ENCODE data around the gene CLSTN2. TPM values are rescaled to one million over a fixed set of nuclear protein-coding genes. Genes with fewer than 3 reads are reported as not detected.

Gene CLSTN2
- total RNA-seq, 1 experiment from 2014 or later, result 0.68 TPM

GRCh38 chr3:139888561-139889140 is 46.3 kb upstream of the CLSTN2 start:
- no peak overlapping the region for H4K91ac ChIP-seq (ENCODE audit: insufficient read length, low read depth, low read length)
- H2BK120ac ChIP-seq (ENCODE audit: low read depth, low read length, poor library complexity, severe bottlenecking), result no peak overlapping the region
- no peak overlapping the region for H3K4me2 ChIP-seq (ENCODE audit: insufficient read depth, insufficient read length, low read length)
- no peaks in the 10 kb centered on the region; the same call in 1 of the 2 replicates for H3K27me3 ChIP-seq (ENCODE audit: insufficient read depth, low read length)
- H3K18ac ChIP-seq (ENCODE audit: insufficient read length, low read depth, low read length), result no peak overlapping the region
- no peaks in the 10 kb centered on the region for H3K23me2 ChIP-seq (ENCODE audit: insufficient read length, low read depth, low read length, poor library complexity, severe bottlenecking)
- H4K8ac ChIP-seq (replicated peaks; ENCODE audit: insufficient read length, low read depth, low read length), result no peak overlapping the region
- no peak overlapping the region for H3K9ac ChIP-seq (ENCODE audit: extremely low read depth, insufficient read length, low read length)
- no peak overlapping the region for H3K56ac ChIP-seq (ENCODE audit: insufficient read length, low read depth, low read length)
- no peak for TF ChIP-seq CTCF (conservative IDR thresholded peaks at IDR 0.05)
- H3K79me2 ChIP-seq (ENCODE audit: insufficient read depth, low read length), result no peaks in the 10 kb centered on the region
- H3K79me1 ChIP-seq (ENCODE audit: insufficient read depth, low read depth, low read length, poor library complexity, severe bottlenecking), result no peaks in the 10 kb centered on the region
- no peak overlapping the region for H2BK12ac ChIP-seq (ENCODE audit: insufficient read length, low read depth, low read length)
- H3K36me3 Mint-ChIP-seq (ENCODE audit: insufficient read depth in 1 of 3, low read depth in 3 of 3), result peaks cover 0 to 5% (median under 1%) of the 10 kb centered on the region in 3 experiments; a peak in 4 of 7 replicates
- H3K14ac ChIP-seq (ENCODE audit: insufficient read depth, low read length), result no peak overlapping the region
- no peak overlapping the region for H2AK5ac ChIP-seq (ENCODE audit: insufficient read length, low read length)
- no peak overlapping the region for H3K27ac Mint-ChIP-seq
- H3K4me1 Mint-ChIP-seq, result no peaks in the 10 kb centered on the region; a peak in 1 of 4 replicates
- no peak overlapping the region for H3K4me3 Mint-ChIP-seq
- WGBS (ENCODE audit: extremely low coverage, insufficient read length, low lambda C conversion rate), result no CpG with 5 or more reads among the region's 2 CpGs
- no peak overlapping the region for H3K27ac ChIP-seq (ENCODE audit: insufficient read length, low read depth, low read length)
- peaks cover 10% of the 10 kb centered on the region in 2 experiments for H3K9me3 Mint-ChIP-seq
- no peaks in the 10 kb centered on the region for H3K9me3 ChIP-seq (ENCODE audit: control insufficient read depth, low read depth, low read length)
- no peak overlapping the region for H2BK20ac ChIP-seq (ENCODE audit: low read depth, low read length, poor library complexity, severe bottlenecking)
- H2BK5ac ChIP-seq (ENCODE audit: insufficient read length, low read length), result no peak overlapping the region
- DNase-seq, result no peak
- no peak overlapping the region for H3T11ph ChIP-seq (ENCODE audit: low read length)
- no peaks in the 10 kb centered on the region for H4K20me1 ChIP-seq (ENCODE audit: control insufficient read depth, insufficient read depth, insufficient read length)
- H3K27me3 Mint-ChIP-seq (ENCODE audit: low read depth), result no peaks in the 10 kb centered on the region; the same call in 1 of the 2 replicates
- no peak overlapping the region for H4K5ac ChIP-seq (ENCODE audit: insufficient read length, low read depth, low read length)
- no peak overlapping the region for H2BK15ac ChIP-seq (ENCODE audit: low read depth, low read length)
- no peak overlapping the region for H3K4ac ChIP-seq (ENCODE audit: low read depth, low read length)
- H3K4me1 ChIP-seq (ENCODE audit: insufficient read depth, low read length), result no peaks in the 10 kb centered on the region
- H3K23ac ChIP-seq (ENCODE audit: insufficient read length, low read depth, low read length), result no peak overlapping the region
- H2AFZ ChIP-seq (ENCODE audit: low read length), result no peak overlapping the region

All from H9 (cell line).